Naive B cell (primary cell): ENCODE results near the gene EXOSC7. TPM values are rescaled to one million over a fixed set of nuclear protein-coding genes. Genes with fewer than 3 reads are reported as not detected.

ENCODE experiments used
- ATAC-seq, 2 donors: fragments of 150-1000 bp; cut with Tn5 transposase; 2 replicates each; pipeline ENCODE4 v1.10.0; 2021; ENCODE audit warnings: low read depth in 2 of 2, mild to moderate bottlenecking in 2 of 2, moderate library complexity in 2 of 2
- DNase-seq: peaks from one replicate; pipeline ENCODE4 v3.0.0; 2022
- H3K27ac Mint-ChIP-seq, 6 donors: one replicate each; pipeline ENCODE4 v1.8.0; 2020 to 2022; ENCODE audit warnings: mild to moderate bottlenecking in 6 of 6, mixed read lengths in 6 of 6, moderate library complexity in 5 of 6, inconsistent platforms in 2 of 6
- H3K27me3 Mint-ChIP-seq, 3 donors: one replicate each; pipeline ENCODE4 v1.8.0; 2021 to 2022; ENCODE audit warnings: mixed read lengths in 3 of 3, mild to moderate bottlenecking in 1 of 3
- H3K36me3 Mint-ChIP-seq, 2 donors: one replicate each; pipeline ENCODE4 v1.8.0; 2020 to 2022; ENCODE audit warnings: mixed read lengths in 2 of 2, inconsistent platforms in 1 of 2, mild to moderate bottlenecking in 1 of 2
- H3K4me1 Mint-ChIP-seq, 3 donors: one replicate each; pipeline ENCODE4 v1.8.0; 2020 to 2022; ENCODE audit warnings: mixed read lengths in 3 of 3, inconsistent platforms in 1 of 3, mild to moderate bottlenecking in 1 of 3, moderate library complexity in 1 of 3
- H3K4me3 Mint-ChIP-seq, 8 donors: one replicate each; pipeline ENCODE4 v1.8.0; 2020 to 2022; ENCODE audit warnings: mild to moderate bottlenecking in 8 of 8, mixed read lengths in 8 of 8, moderate library complexity in 8 of 8, inconsistent platforms in 2 of 8
- H3K9me3 Mint-ChIP-seq, 7 donors: one replicate each; pipeline ENCODE4 v1.8.0; 2020 to 2022; ENCODE audit warnings: mixed read lengths in 7 of 7, mild to moderate bottlenecking in 5 of 7, inconsistent platforms in 2 of 7, moderate library complexity in 1 of 7
- polyA plus RNA-seq, 6 donors: library from polyadenylated mRNA; unstranded; fragments of 300-500 nt; fragmentation: Illumina TruSeq; gene quantifications; one replicate each; pipeline ENCODE4 v1.2.3, GENCODE V29; 2021; ENCODE audit warnings: low read depth in 6 of 6

Gene EXOSC7
- polyA plus RNA-seq, 6 donors from 2014 or later = 28.4 to 64.3 (median 39.0) TPM

DNA sequence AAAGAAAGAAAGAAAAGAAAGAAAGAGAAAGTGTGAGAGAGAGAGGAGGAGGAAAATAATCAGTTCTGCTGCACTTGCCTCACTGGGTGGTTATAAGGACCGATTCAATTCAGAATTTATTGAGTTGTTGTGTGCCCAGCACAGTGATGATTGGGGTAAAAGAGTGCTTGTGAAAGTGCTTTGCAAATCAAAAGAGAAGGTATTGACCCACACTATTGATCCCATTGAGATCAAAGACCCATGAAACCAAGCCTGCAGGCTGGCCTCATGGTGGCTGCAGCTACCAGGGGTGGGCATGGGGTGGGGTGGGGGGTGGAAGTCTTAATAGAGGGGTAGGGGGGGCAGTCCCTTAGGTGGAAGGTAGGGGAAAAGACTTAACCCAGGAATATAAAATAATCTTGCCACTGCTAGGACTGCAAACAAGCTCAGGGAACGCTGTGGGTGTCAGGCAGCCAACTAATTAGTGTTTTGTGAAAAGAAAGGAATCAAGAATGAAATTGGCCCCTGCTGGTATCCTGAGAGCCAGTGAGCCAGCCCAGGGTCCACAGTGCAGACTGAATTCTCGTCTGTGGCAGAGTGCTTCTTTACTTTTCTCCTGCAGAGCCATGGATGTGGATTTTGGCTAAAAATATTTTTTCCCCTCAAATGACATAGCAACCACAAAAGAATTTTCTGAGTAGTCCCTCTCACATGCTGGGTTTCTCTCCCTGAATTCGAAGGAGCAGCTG is 84.3 kb downstream of the EXOSC7 start:
- peaks cover 0 to 7% (median 4%) of the 10 kb centered on the region in 3 donors for H3K4me1 Mint-ChIP-seq
- H3K4me3 Mint-ChIP-seq = no peak overlapping the region
- H3K27ac Mint-ChIP-seq = peak overlapping the region in 1 of 6 donors; percentile 11
- no peak for ATAC-seq
- H3K9me3 Mint-ChIP-seq = peaks cover 0 to 2% (median 0%) of the 10 kb centered on the region in 7 donors
- peaks cover 4 to 16% (median 6%) of the 10 kb centered on the region in 3 donors for H3K27me3 Mint-ChIP-seq
- no peak for DNase-seq
- no peaks in the 10 kb centered on the region for H3K36me3 Mint-ChIP-seq

Other genes with a start within 250 kb of the EXOSC7 start
- 1 to 10 TPM in 5 of 6 donors, not detected in 1; 1.4 to 7.8 (median 4.0) TPM for gene ZNF501, start 246.6 kb upstream of the EXOSC7 start, polyA plus RNA-seq
- 10 to 100 TPM in 5 of 6 donors, 1 to 10 TPM in 1; 9.5 to 36.8 (median 28.2) TPM for gene KIAA1143, start 214.6 kb upstream of the EXOSC7 start, polyA plus RNA-seq
- under 1 TPM in 5 of 6 donors, not detected in 1; 0.12 to 0.42 (median 0.36) TPM for gene KIF15, start 214.4 kb upstream of the EXOSC7 start, polyA plus RNA-seq
- gene TMEM42, start 114.3 kb upstream of the EXOSC7 start, polyA plus RNA-seq = 10 to 100 TPM; 40.8 to 77.0 (median 47.2) TPM
- under 1 TPM in 3 of 6 donors, not detected in 3; 0.09 to 0.23 (median 0.22) TPM for gene TGM4, start 101.6 kb upstream of the EXOSC7 start, polyA plus RNA-seq
- 10 to 100 TPM; 15.5 to 45.1 (median 35.3) TPM for gene ZDHHC3, start 70 bp upstream of the EXOSC7 start, polyA plus RNA-seq
- not detected for gene CLEC3B, start 50.1 kb downstream of the EXOSC7 start, polyA plus RNA-seq
- gene CDCP1, start 170.1 kb downstream of the EXOSC7 start, polyA plus RNA-seq = not detected